Esophagus squamous epithelium (tissue), 5 donors: ENCODE measurements around the gene LRRC36. TPM values are rescaled to one million over a fixed set of nuclear protein-coding genes. Genes with fewer than 3 reads are reported as not detected.
A peak's percentile ranks its signal among the peaks of the same experiment; 100 is the strongest.

Experiments
- DNase-seq: peaks from one replicate; lab custom pipeline; 2025; lab: John Stamatoyannopoulos, UW
- H3K27ac ChIP-seq, 4 donors: fragments of 200-600 bp; sonication (generic); one replicate each; pipeline ENCODE4 v1.5.1; 2016 to 2019; ENCODE audit warnings: mild to moderate bottlenecking in 1 of 4
- H3K27me3 ChIP-seq, 4 donors: fragments of 200-600 bp; sonication (generic); 1 replicate in 3 of 4; 2 replicates in 1 of 4; pipeline versions ENCODE4 v1.5.1 to v1.6.0; 2017 to 2021; ENCODE audit warnings: antibody characterized with exemption in 1 of 4
- H3K36me3 ChIP-seq, 3 donors: fragments of 200-600 bp; sonication (generic); one replicate each; pipeline ENCODE4 v1.5.1; 2016 to 2019
- H3K4me1 ChIP-seq, 3 donors: fragments of 200-600 bp; sonication (generic); one replicate each; pipeline ENCODE4 v1.5.1; 2017 to 2019
- H3K4me3 ChIP-seq, 4 donors: fragments of 200-600 bp; sonication (generic); 1 replicate in 3 of 4; 2 replicates in 1 of 4; pipeline ENCODE4 v1.5.1; 2016 to 2019; ENCODE audit warnings: mild to moderate bottlenecking in 2 of 4, moderate library complexity in 1 of 4
- H3K9me3 ChIP-seq, 3 donors: fragments of 200-600 bp; sonication (generic); one replicate each; pipeline ENCODE4 v1.5.1; 2016 to 2019
- POLR2A ChIP-seq, 4 donors: fragments of 450-650 bp; IDR thresholded peaks; one replicate each; pipeline ENCODE4 v1.6.1; 2017; ENCODE audit warnings: antibody characterized with exemption in 4 of 4, mild to moderate bottlenecking in 4 of 4, moderate library complexity in 3 of 4
- WGBS, 2 donors: methylation state at CpG; one replicate each; pipeline ENCODE4 v1.1.5; 2018; 5-methylcytosine and 5-hydroxymethylcytosine counted together
- intact Hi-C: fragments of 100-400 bp; cut with DNase I; formaldehyde crosslinking; loops from one replicate; pipeline ENCODE4 v1.15.0; 2022
- total RNA-seq, 4 donors: library from RNA; depleted of rRNA; stranded (reverse); fragments of >200 nt; gene quantifications; one replicate each; pipeline ENCODE4 v1.1.0, GENCODE V29; 2016
- TF ChIP-seq, protein P1 (sequence below), 6 experiments: fragments of 450-650 bp in 4 of 6; fragments of 200-600 bp in 2 of 6; sonication (generic) in 2 of 6; IDR thresholded peaks; one replicate each; pipeline ENCODE4 v1.5.1; 2016 to 2019; ENCODE audit warnings: antibody characterized with exemption in 6 of 6, mild to moderate bottlenecking in 4 of 6, moderate library complexity in 4 of 6
- donor health status: DM: yes; HTN: yes; CAD: no.

LRRC36 gene
- total RNA-seq, 4 donors from 2014 or later: not detected

DNA sequence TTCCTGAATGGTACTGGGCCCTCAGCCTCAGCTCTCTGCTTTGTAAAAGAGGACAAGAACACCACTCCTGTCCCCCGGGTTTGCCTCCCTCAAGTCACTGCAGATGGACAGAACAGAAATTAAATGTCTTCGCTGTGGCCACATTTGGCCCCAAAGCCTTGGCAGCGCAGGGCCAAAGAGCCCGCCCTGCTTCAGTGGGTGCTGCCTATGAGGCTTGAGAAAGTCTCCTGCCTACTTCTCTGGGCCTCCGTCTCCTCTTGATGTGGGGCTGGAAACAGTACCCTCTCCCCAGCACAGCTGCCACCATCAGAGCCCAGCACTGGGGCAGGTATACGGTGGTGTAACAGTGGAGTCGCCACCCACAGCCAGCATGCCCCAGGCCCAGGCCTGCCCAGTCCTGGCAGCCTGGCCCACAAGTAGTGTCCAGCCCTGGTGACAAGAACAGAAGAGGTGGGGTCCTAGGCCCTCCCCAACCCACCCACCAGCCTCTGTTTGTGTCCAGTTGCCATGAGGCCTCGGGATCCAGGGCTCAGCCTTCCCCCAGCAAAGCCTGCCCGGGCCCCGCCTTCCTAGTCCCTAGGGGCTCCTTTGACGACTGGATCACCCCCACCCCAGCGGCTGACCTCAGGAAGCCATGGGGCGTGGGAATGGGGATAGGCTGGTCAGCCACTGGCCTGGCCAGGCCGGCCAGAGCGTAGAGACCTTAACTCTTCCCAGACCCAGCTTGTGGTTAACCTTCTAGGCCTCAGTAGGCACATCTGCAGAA is 70.6 kb downstream of the LRRC36 start:
- no peaks in the 10 kb centered on the region for H3K36me3 ChIP-seq
- no peak overlapping the region for H3K4me3 ChIP-seq
- TF ChIP-seq, protein P1, sequence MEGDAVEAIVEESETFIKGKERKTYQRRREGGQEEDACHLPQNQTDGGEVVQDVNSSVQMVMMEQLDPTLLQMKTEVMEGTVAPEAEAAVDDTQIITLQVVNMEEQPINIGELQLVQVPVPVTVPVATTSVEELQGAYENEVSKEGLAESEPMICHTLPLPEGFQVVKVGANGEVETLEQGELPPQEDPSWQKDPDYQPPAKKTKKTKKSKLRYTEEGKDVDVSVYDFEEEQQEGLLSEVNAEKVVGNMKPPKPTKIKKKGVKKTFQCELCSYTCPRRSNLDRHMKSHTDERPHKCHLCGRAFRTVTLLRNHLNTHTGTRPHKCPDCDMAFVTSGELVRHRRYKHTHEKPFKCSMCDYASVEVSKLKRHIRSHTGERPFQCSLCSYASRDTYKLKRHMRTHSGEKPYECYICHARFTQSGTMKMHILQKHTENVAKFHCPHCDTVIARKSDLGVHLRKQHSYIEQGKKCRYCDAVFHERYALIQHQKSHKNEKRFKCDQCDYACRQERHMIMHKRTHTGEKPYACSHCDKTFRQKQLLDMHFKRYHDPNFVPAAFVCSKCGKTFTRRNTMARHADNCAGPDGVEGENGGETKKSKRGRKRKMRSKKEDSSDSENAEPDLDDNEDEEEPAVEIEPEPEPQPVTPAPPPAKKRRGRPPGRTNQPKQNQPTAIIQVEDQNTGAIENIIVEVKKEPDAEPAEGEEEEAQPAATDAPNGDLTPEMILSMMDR (IDR thresholded peaks at IDR 0.05): no peak
- no peak for TF ChIP-seq POLR2A (IDR thresholded peaks at IDR 0.05)
- intact Hi-C loops: no loop called here
- H3K9me3 ChIP-seq: no peaks in the 10 kb centered on the region
- WGBS, 2 donors: 58 to 88% methylated on average over 3 to 8 of the region's 15 CpGs
- peaks cover 61 to 81% (median 66%) of the 10 kb centered on the region in 3 donors for H3K4me1 ChIP-seq
- no peak for DNase-seq
- H3K27me3 ChIP-seq: peaks cover 0 to 17% (median 0%) of the 10 kb centered on the region in 4 donors
- peak overlapping the region; percentile 50 to 82 (median 80) for H3K27ac ChIP-seq

DNA sequence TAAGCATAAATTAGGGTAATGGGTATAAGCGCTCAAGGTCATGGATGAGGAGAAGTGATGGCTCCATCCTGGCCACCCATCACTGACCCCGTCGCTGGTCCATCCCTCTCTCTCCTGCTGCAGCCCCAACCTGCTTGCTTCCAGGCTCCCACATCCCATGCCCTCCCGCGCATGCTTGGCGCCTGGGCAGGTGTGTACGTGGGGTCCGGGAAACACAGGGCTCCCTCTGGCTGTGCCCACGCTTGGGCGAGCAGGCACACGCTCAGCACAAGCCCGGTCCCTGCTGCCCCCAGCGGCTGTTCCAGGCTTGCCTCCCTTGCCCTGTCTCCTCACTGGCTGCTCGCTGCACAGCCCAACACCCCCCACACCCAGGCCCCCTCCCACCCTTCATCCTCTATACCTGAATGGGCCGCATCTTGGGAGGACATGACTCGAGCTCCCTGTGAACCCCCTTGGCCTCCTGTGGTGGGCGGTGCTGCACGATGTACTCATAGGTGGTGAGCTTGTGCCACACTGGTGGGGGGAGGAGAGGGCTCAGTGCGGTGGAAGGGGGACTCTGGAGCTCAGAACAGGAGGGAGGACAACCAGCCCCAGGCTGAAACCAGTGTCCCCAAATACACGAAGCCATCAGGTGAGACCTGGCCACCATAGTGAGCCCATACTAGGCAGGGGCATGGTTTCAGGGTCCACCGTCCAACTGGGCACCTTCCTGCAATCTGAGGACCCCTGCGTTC is 71.4 kb downstream of the LRRC36 start:
- intact Hi-C loops: no loop called here
- H3K4me1 ChIP-seq: peaks cover 54 to 81% (median 59%) of the 10 kb centered on the region in 3 donors
- H3K4me3 ChIP-seq: no peak overlapping the region
- no peak for TF ChIP-seq POLR2A (IDR thresholded peaks at IDR 0.05)
- TF ChIP-seq, protein P1 (IDR thresholded peaks at IDR 0.05): peak in 5 of 6 experiments; percentile 18 to 59 (median 29)
- H3K27me3 ChIP-seq: peaks cover 0 to 14% (median 0%) of the 10 kb centered on the region in 4 donors
- no peaks in the 10 kb centered on the region for H3K9me3 ChIP-seq
- H3K27ac ChIP-seq: peak overlapping the region; percentile 50 to 82 (median 80)
- no peak for DNase-seq
- WGBS, 2 donors: 32 to 68% methylated on average over 6 to 7 of the region's 22 CpGs
- no peaks in the 10 kb centered on the region for H3K36me3 ChIP-seq

DNA sequence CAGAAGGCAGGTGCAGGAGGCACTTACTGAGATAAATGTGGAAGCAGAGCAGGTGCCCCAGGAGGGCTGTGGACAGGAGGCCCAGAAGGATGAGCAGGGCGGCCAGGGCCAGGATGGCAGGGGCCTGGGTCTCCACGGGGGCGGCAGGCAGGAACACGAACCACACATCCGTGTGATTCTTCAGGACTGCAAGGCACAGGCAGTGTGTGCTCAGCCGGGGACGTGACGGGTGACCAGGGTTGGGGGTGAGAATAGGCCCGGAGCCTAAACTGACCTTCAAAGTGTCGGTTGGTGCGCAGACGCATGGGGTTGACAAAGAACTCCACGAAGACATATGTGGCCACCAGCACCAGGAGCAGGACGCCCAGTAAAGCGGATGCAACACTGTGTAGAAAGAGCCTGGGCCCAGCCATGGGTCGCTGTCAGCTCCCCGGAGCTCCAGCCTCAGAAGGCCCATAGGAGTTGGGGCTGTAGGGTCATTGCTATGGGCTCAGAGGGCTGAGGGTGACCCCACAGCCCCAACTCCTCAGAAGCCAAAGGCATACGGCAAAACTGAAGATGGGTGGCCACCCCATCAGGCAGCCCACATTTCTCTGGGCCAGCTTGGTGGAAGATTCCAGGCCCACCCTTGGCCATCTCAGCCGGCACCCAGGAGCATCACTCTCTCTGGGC is 72.1 kb downstream of the LRRC36 start:
- 93 to 94% methylated on average over 7 to 18 of the region's 19 CpGs for WGBS, 2 donors
- peaks cover 51 to 81% (median 55%) of the 10 kb centered on the region in 3 donors for H3K4me1 ChIP-seq
- H3K27ac ChIP-seq: peak overlapping the region in 1 of 4 donors; percentile 82
- TF ChIP-seq, protein P1 (IDR thresholded peaks at IDR 0.05): no peak
- TF ChIP-seq POLR2A (IDR thresholded peaks at IDR 0.05): no peak
- DNase-seq: no peak
- intact Hi-C loops: no loop called here
- no peak overlapping the region for H3K4me3 ChIP-seq
- no peaks in the 10 kb centered on the region for H3K36me3 ChIP-seq
- H3K27me3 ChIP-seq: peaks cover 0 to 11% (median 0%) of the 10 kb centered on the region in 4 donors
- no peaks in the 10 kb centered on the region for H3K9me3 ChIP-seq

DNA sequence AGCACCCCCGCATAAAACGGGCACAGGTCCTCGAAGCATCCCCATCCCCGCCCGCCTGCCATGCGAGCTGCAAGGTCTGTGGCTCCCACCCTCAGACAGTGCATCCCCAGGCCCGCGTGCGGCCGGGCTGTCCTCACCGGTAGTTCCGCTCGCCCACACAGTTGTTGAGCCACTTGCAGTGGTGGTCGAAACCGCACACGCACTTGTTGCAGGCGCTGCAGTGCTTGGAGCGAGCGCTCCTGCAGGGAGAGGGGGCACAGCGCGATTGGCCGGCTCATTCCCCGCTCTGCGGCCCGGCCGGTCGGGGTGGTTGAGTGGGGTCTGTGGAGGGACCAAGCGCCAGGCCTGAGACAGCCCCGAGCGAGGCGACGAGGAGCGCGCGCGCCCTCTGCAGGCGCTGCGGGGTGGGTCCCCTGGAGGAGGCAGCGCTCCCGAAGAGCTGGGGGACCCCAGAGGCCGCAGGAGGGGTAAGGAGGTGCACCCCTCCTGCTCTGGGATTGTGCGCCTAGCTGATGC is 72.7 kb downstream of the LRRC36 start:
- peak overlapping the region in 1 of 4 donors; percentile 32 for H3K4me3 ChIP-seq
- peaks cover 51 to 81% (median 55%) of the 10 kb centered on the region in 3 donors for H3K4me1 ChIP-seq

More for the DNA sequence above, 72.7 kb downstream of the LRRC36 start:
- TF ChIP-seq, protein P1 (IDR thresholded peaks at IDR 0.05): peak; percentile 22 to 63 (median 50)
- no peak for TF ChIP-seq POLR2A (IDR thresholded peaks at IDR 0.05)
- WGBS, 2 donors: 33 to 73% methylated on average over 12 to 15 of the region's 42 CpGs
- no peaks in the 10 kb centered on the region for H3K9me3 ChIP-seq
- no peak for DNase-seq
- H3K36me3 ChIP-seq: no peaks in the 10 kb centered on the region
- intact Hi-C loops: no loop called here
- H3K27ac ChIP-seq: no peak overlapping the region
- H3K27me3 ChIP-seq: peaks cover 0 to 5% (median 0%) of the 10 kb centered on the region in 4 donors
